Aorta (tissue), 5 donors: ENCODE data around the gene NTM. TPM values are rescaled to one million over a fixed set of nuclear protein-coding genes. Genes with fewer than 3 reads are reported as not detected.
A peak's percentile ranks its signal among the peaks of the same experiment; 100 is the strongest.

Experiments
- ATAC-seq: fragments of 200-7000 bp; cut with Tn5 transposase; one replicate; pipeline ENCODE4 v1.9.1; 2022; ENCODE audit warnings: moderate library complexity; ENCODE audit not compliant: low FRiP score
- DNase-seq, 2 donors: peaks; one replicate each; pipeline ENCODE4 v3.0.0-alpha.2; 2020
- H3K27ac ChIP-seq, 2 donors: one replicate each; pipeline ENCODE4 v1.5.1; 2013; ENCODE audit warnings: low read length in 2 of 2, mild to moderate bottlenecking in 2 of 2, moderate library complexity in 2 of 2, control low read depth in 1 of 2, inconsistent platforms in 1 of 2, low read depth in 1 of 2
- H3K27me3 ChIP-seq, 2 donors: one replicate each; pipeline ENCODE4 v1.6.1; 2013; ENCODE audit warnings: control low read depth in 1 of 2, low read length in 1 of 2, mild to moderate bottlenecking in 1 of 2, moderate library complexity in 1 of 2; ENCODE audit not compliant: insufficient read depth in 2 of 2, control insufficient read depth in 1 of 2
- H3K36me3 ChIP-seq, 2 donors: one replicate each; pipeline ENCODE4 v1.6.1; 2013; ENCODE audit warnings: control low read depth in 1 of 2, low read length in 1 of 2, mild to moderate bottlenecking in 1 of 2; ENCODE audit not compliant: insufficient read depth in 2 of 2, control insufficient read depth in 1 of 2
- H3K4me1 ChIP-seq, 2 donors: one replicate each; pipeline ENCODE4 v1.6.1; 2013; ENCODE audit warnings: low read length in 2 of 2, control low read depth in 1 of 2, mild to moderate bottlenecking in 1 of 2, moderate library complexity in 1 of 2; ENCODE audit not compliant: insufficient read depth in 2 of 2, control insufficient read depth in 1 of 2
- H3K4me3 ChIP-seq, 2 donors: one replicate each; pipeline ENCODE4 v1.5.1; 2013; ENCODE audit warnings: low read length in 2 of 2, control low read depth in 1 of 2, mild to moderate bottlenecking in 1 of 2
- H3K9me3 ChIP-seq: one replicate; pipeline ENCODE4 v1.6.1; 2013; ENCODE audit warnings: mild to moderate bottlenecking, low read length; ENCODE audit not compliant: control insufficient read depth
- WGBS, 2 donors: extraction: QIAGEN DNeasy Blood & Tissue Kit; methylation state at CpG; one replicate each; pipeline ENCODE4 v1.1.7; 2013; 5-methylcytosine and 5-hydroxymethylcytosine counted together
- intact Hi-C, 2 donors: fragments of 100-400 bp; cut with DNase I; formaldehyde crosslinking; loops; one replicate each; pipeline versions ENCODE4 v1.14.2 to v1.15.0; 2022
- polyA plus RNA-seq, 2 donors: library from polyadenylated mRNA; stranded (reverse); fragments of 200-250 nt; gene quantifications; one replicate each; pipeline ENCODE4 v1.2.3, GENCODE V29; 2013
- total RNA-seq, 2 donors: library from RNA; stranded (reverse); fragmentation: NEBNext Ultra II Directional; extraction: Animal tissue kit (Norgen Biotek cat#: 25700); gene quantifications; one replicate each; pipeline ENCODE4 v1.2.1, GENCODE V29; 2021
- donor health status: healthy with polysubstance abuse.
- donor health status: Bipolar disorder and iron deficiency.
- donor health status: DM: no; HTN: no; CAD: no.
- donor health status: DM: no; HTN: no; CAD: no.
- donor health status: DM: yes; HTN: yes; CAD: no.

The NTM gene
- total and polyA plus RNA-seq, 4 donors = 0.28 to 5.3 (median 1.9) TPM; not detected in 1

GRCh38 chr11:131691181-131692041, 321.0 kb downstream of the NTM start:
- intact Hi-C loops = no loop called here
- Histone ChIP-seq H3K4me1 (no peaks in the 10 kb centered on the region), H3K9me3 (no peaks in the 10 kb centered on the region), H3K4me3 (no peak overlapping the region), H3K27ac (no peak overlapping the region), H3K36me3 (no peaks in the 10 kb centered on the region), H3K27me3 (no peaks in the 10 kb centered on the region)
- ATAC-seq = no peak
- 42 to 50% methylated on average over 52 to 65 of the region's 65 CpGs for WGBS, 2 donors
- DNase-seq = no peak

GRCh38 chr11:131692151-131692550, 321.7 kb downstream of the NTM start:
- ATAC-seq (no peak), DNase-seq (no peak)
- H3K27ac ChIP-seq = no peak overlapping the region
- no peaks in the 10 kb centered on the region for H3K36me3 ChIP-seq
- no peaks in the 10 kb centered on the region for H3K4me1 ChIP-seq
- no peaks in the 10 kb centered on the region for H3K27me3 ChIP-seq
- no peak overlapping the region for H3K4me3 ChIP-seq
- intact Hi-C loops = no loop called here
- no peaks in the 10 kb centered on the region for H3K9me3 ChIP-seq

- intact Hi-C loops = no loop called here
- no peaks in the 10 kb centered on the region for H3K36me3 ChIP-seq
- DNase-seq (no peak), ATAC-seq (no peak)
- 73 to 89% methylated on average over 1 of the region's 1 CpG for WGBS, 2 donors
- no peaks in the 10 kb centered on the region for H3K9me3 ChIP-seq
- no peaks in the 10 kb centered on the region for H3K4me1 ChIP-seq
- no peak overlapping the region for H3K27ac ChIP-seq
- no peak overlapping the region for H3K4me3 ChIP-seq
- H3K27me3 ChIP-seq = no peaks in the 10 kb centered on the region
Measured at GRCh38 chr11:131692961-131693360, 322.5 kb downstream of the NTM start.

- DNase-seq = no peak
- Histone ChIP-seq H3K27me3 (no peaks in the 10 kb centered on the region), H3K9me3 (peaks cover 1% of the 10 kb centered on the region)
Measured at GRCh38 chr11:131693756-131694155, 323.3 kb downstream of the NTM start.

GRCh38 chr11:131694526-131695424, 324.4 kb downstream of the NTM start:
- H3K27ac ChIP-seq = no peak overlapping the region
- H3K36me3 ChIP-seq = no peaks in the 10 kb centered on the region
- peak; percentile 84 to 93 for DNase-seq
- no peak overlapping the region for H3K4me3 ChIP-seq
- peak; percentile 94 for ATAC-seq
- intact Hi-C loops = no loop called here
- 20 to 21% methylated on average over 34 of the region's 34 CpGs for WGBS, 2 donors
- H3K4me1 ChIP-seq = no peaks in the 10 kb centered on the region
- no peaks in the 10 kb centered on the region for H3K27me3 ChIP-seq
- H3K9me3 ChIP-seq = peaks cover 1% of the 10 kb centered on the region

More at GRCh38 chr11:131693756-131694155, 323.3 kb downstream of the NTM start:
- 92 to 96% methylated on average over 4 of the region's 4 CpGs for WGBS, 2 donors
- no peaks in the 10 kb centered on the region for H3K4me1 ChIP-seq
- no peak overlapping the region for H3K27ac ChIP-seq
- intact Hi-C loops = no loop called here
- H3K4me3 ChIP-seq = no peak overlapping the region
- no peaks in the 10 kb centered on the region for H3K36me3 ChIP-seq
- ATAC-seq = no peak

GRCh38 chr11:131695889-131696429, 325.5 kb downstream of the NTM start:
- H3K4me3 ChIP-seq = no peak overlapping the region
- H3K27ac ChIP-seq = no peak overlapping the region
- 77% methylated on average over 10 of the region's 10 CpGs for WGBS, 2 donors
- H3K36me3 ChIP-seq = no peaks in the 10 kb centered on the region
- ATAC-seq = no peak
- H3K4me1 ChIP-seq = no peaks in the 10 kb centered on the region
- H3K9me3 ChIP-seq = peaks cover 1% of the 10 kb centered on the region
- no peaks in the 10 kb centered on the region for H3K27me3 ChIP-seq
- no peak for DNase-seq
- intact Hi-C loops = no loop called here

GRCh38 chr11:131696690-131697089, 326.3 kb downstream of the NTM start:
- Histone ChIP-seq H3K4me3 (no peak overlapping the region), H3K27me3 (peaks cover 0 to 2% of the 10 kb centered on the region in 2 donors), H3K4me1 (no peaks in the 10 kb centered on the region), H3K27ac (no peak overlapping the region), H3K36me3 (no peaks in the 10 kb centered on the region), H3K9me3 (peaks cover 1% of the 10 kb centered on the region)
- DNase-seq (no peak), ATAC-seq (no peak)
- 57 to 67% methylated on average over 8 of the region's 8 CpGs for WGBS, 2 donors
- intact Hi-C loops = no loop called here

GRCh38 chr11:131703311-131703710, 332.9 kb downstream of the NTM start:
- no peak for ATAC-seq
- Histone ChIP-seq H3K4me1 (no peaks in the 10 kb centered on the region), H3K27me3 (peaks cover 0 to 4% of the 10 kb centered on the region in 2 donors), H3K9me3 (peaks cover 5% of the 10 kb centered on the region), H3K36me3 (no peaks in the 10 kb centered on the region), H3K4me3 (no peak overlapping the region), H3K27ac (no peak overlapping the region)
- DNase-seq = no peak
- intact Hi-C loops = no loop called here
- WGBS, 2 donors = 68 to 71% methylated on average over 1 of the region's 1 CpG
